ENCODE results near the gene SYT1. TPM values are rescaled to one million over a fixed set of nuclear protein-coding genes. Genes with fewer than 3 reads are reported as not detected.

SYT1 gene
- total RNA-seq, 1 donor from 2014 or later, result 166 TPM

DNA sequence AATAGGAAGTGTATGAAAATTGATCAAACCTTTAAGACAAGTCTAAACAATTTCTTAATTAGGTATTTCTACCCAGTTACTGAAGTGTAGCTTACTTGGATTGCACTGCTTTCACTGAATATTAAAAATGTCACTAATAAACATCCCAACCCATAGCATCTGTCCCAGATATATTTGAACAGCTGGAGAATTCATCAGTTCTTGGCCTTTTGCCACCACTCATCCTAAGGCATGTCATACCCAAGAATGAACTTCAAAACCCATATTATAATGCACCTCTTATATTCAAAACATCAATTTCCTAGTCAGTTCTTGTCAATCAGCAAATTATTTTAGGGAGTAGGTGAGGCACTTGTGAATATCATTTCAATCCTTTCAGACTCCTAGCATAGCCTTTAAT is 433.9 kb downstream of the SYT1 start:
- DNase-seq, result no peak

GRCh38 chr12:79299447-79300198 is 435.0 kb downstream of the SYT1 start:
- DNase-seq, result no peak

GRCh38 chr12:79300199-79300568 is 435.6 kb downstream of the SYT1 start:
- no peak for DNase-seq

DNA sequence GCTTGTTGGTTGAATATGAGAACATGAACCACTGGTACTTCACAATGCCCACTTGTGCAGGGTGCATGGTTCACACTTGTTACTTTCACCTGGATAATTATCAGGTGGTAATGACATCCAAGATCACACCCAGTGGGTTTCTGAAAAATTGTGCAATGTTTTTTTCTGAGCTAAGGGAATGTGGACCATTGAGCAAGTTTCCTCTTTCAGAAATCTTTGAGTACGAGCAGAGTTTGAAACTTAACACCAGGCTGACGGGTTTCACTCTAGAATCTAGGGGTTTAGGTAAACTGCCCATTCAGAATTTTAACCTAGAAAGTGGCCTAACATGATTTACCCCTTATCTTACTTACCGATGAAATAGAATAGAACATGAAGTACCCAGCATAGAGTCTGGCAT is 436.6 kb downstream of the SYT1 start:
- DNase-seq, result no peak

- DNase-seq, result no peak
Observed at GRCh38 chr12:79302162-79302814, 437.7 kb downstream of the SYT1 start.

GRCh38 chr12:79307340-79307739 is 442.8 kb downstream of the SYT1 start:
- no peak for DNase-seq

GRCh38 chr12:79309039-79309438 is 444.5 kb downstream of the SYT1 start:
- no peak for DNase-seq

DNA sequence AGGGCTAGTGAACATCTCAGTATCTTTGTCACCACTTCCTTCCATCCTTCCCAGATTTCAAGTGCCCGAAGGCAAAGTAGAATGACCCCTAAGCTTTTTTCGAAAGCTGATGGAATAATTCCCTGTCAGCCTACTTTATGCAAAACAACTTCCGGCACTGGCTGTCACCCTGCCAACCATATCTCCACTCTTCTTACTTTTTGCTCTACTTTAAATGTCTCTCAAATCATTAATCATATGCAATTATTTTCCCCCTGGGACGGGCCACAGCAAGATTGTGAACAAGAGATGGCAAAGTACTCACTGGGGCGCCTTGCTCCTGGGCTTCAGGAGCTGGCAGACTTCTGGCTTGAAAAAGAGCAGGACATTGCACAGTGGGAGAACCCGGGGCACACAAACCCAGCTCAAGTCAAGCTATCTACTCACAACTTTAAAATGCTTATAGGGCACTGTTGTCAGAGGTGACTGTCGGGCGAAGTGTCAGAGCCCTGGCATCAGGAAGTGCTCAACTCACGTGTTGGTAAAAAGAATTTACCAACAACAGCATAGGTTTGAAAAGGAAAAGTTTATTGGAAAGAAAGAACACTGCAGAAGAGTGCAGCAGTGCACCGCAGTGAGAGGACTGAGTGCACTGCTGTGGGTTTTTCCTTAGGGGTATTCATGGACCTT is 452.7 kb downstream of the SYT1 start:
- DNase-seq, result no peak

DNA sequence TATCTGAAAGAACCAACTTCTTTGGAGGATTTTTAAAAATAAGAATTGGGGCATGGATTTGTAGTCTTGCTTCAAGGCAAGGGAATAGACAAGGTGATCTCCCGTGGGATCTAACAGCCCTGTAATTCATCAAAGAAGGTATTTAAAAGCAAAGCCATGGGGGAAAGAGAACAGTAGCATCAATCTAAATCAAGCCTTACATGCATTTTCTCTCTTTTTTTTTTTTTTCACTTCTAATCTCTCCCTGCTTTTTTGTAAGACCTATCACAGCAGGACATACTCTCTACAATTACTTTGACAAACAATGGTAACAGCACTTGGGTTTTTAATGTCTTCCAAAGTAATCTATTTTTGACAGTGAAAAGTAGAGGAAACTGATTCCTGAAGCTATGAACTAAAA is 458.3 kb downstream of the SYT1 start:
- no peak for DNase-seq

- DNase-seq, result no peak
Observed at GRCh38 chr12:79324571-79324970, 460.0 kb downstream of the SYT1 start.

DNA sequence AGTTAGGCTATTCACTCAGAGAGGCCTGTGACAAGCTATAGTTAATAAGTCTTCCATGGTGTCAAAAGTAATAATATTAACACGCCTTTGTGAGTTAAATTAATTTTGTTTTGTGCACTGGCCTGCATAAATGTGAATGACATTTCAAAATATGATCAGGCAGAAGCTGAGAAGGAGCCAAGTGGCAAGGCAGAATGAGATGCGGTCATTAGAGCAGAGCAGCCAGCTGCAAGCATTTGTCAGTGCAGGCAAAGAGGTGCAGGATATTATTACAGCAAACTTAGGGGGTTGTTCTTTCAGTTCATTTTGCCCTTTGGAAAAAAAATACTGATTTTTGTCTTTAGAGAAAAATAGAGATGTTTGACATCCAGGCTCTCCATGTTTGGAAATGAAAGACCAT is 461.6 kb downstream of the SYT1 start:
- no peak for DNase-seq

GRCh38 chr12:79326663-79327062 is 462.1 kb downstream of the SYT1 start:
- DNase-seq, result no peak

DNA sequence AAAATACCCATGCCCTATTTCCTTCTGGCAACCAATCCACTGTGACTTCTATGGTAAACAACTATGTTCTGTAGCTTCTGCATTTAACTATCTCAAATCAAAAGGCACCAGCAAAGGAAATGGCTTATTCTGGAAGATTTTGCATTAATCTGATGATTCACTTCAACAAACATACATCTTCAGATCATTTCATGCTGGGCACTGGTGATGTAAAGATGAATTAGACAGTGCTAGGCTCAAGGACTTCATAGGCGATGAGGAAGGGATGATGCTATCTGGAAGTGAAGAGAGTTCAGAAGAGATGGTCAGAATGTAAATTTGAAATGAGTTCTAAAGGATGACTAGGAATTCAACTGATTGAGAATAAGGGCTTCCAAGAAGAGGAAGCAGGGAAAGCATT is 462.9 kb downstream of the SYT1 start:
- DNase-seq, result no peak

DNA sequence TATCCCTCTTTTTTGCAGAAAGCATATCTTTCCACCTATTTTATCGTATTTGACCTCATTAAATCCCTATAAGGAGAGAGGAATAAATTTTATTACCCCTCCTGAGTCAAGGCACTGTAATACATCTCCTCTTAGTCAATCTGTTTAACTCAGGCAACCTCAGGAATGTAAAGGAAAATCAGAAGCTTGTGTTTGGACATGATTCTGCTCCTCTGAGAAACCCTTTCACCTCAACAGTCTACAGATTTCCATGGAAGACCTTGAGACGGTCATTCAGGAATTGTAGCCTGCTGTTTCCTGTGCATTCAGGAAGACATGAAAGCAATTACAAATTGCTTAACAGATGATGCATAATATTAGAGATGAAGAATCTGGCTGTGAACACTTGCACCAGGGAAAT is 465.4 kb downstream of the SYT1 start:
- no peak for DNase-seq

GRCh38 chr12:79331870-79332269 is 467.3 kb downstream of the SYT1 start:
- no peak for DNase-seq

GRCh38 chr12:79333144-79333543 is 468.6 kb downstream of the SYT1 start:
- DNase-seq, result no peak

DNA sequence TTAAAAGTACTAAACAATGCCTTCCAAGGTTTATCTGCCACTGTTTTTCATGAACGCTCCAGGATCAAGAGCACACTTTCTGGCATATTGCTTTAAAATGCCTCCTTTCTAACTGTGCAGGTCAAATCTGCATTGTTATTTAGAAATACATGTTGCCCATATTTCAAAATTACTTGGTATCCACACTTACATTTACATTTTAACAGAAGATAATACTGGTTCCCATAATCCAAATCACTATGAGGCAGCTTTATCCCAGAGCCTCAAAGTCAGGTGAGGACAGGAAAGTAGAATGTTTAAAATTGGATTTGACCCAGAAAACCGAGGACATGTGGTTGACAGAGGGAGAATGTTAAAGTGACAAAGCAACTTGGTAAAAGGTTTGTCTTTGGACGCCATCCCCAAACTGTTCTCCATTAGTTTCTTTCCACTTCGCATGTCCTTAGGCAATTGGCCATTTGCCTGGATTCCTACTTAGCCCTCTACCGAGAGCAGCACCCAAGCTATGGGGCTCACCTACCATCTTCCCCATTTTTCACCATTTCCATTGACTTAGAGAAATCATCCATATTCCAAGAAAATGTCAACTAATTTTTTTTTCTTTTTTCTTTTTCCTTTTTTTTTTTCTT is 473.2 kb downstream of the SYT1 start:
- no peak for DNase-seq

GRCh38 chr12:79344855-79345847 is 480.6 kb downstream of the SYT1 start:
- no peak for DNase-seq

- no peak for DNase-seq
Observed at GRCh38 chr12:79347866-79348265, 483.3 kb downstream of the SYT1 start.

- no peak for DNase-seq
Observed at GRCh38 chr12:79351251-79351650, 486.7 kb downstream of the SYT1 start.

- DNase-seq, result no peak
Observed at GRCh38 chr12:79356216-79356615, 491.6 kb downstream of the SYT1 start.

- DNase-seq, result no peak
Observed at GRCh38 chr12:79357048-79357447, 492.5 kb downstream of the SYT1 start.
